ENCODE results near the gene RGS9.

DNA sequence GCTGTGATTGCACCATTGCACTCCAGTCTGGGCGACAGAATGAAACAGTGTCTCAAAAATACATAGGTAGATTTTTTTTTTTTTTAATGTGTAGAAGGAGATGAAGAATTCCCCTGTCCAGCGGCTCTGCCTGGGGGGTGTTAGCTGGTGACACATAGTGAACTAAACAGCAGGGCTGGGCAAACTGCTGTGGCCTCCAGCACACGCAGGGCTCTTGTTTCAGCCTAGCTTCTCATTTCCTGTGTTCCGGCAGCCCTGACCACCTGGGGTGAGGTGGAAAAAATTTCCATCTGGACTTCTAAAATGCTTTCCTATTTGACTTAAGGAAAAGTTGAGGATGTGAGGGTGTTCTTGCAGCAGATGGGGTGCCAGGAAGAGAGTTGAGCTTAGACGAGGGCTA, 33.3 kb upstream of the RGS9 start:
- TF ChIP-seq, protein P1, sequence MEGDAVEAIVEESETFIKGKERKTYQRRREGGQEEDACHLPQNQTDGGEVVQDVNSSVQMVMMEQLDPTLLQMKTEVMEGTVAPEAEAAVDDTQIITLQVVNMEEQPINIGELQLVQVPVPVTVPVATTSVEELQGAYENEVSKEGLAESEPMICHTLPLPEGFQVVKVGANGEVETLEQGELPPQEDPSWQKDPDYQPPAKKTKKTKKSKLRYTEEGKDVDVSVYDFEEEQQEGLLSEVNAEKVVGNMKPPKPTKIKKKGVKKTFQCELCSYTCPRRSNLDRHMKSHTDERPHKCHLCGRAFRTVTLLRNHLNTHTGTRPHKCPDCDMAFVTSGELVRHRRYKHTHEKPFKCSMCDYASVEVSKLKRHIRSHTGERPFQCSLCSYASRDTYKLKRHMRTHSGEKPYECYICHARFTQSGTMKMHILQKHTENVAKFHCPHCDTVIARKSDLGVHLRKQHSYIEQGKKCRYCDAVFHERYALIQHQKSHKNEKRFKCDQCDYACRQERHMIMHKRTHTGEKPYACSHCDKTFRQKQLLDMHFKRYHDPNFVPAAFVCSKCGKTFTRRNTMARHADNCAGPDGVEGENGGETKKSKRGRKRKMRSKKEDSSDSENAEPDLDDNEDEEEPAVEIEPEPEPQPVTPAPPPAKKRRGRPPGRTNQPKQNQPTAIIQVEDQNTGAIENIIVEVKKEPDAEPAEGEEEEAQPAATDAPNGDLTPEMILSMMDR (IDR thresholded peaks at IDR 0.05): no peak
- no peak for TF ChIP-seq POLR2A (IDR thresholded peaks at IDR 0.05)

Measured in vagina (tissue), 2 donors.